ENCODE results near the gene NOBOX. TPM values are rescaled to one million over a fixed set of nuclear protein-coding genes. Genes with fewer than 3 reads are reported as not detected.
A peak's percentile ranks its signal among the peaks of the same experiment; 100 is the strongest.
"Not testable (repeated sequence)": the region's sequence is repeated elsewhere in the genome, so short reads cannot be mapped to it uniquely, and the experiment has no call there.

NOBOX gene
- total and polyA plus RNA-seq, 12 donors, result not detected

DNA sequence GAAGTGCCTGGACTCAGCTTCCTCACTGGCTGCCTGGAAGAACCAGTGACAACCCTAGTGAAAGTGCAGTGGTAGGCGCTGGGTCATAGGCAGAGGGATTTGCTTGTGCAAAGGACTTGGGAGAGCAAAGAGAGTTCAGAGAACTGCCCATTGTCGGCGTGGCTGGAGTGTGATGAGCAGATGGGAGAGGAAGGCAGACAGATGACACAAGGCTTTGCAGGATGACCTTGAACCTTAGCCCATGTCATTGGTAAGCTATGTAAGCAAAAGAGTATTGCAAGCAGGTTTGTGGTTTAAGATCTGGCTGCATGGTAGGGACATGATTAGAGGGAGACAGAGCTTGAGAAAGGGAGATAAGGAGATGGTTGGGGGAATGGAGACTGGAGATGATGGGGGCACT lies 35.3 kb upstream of the NOBOX start:
- Histone ChIP-seq H3K4me1 (no peaks in the 10 kb centered on the region), H3K9me3 (no peaks in the 10 kb centered on the region), H3K27ac (no peak overlapping the region), H3K4me3 (no peak overlapping the region), H3K27me3 (no peaks in the 10 kb centered on the region), H3K36me3 (no peaks in the 10 kb centered on the region)
- WGBS, 2 donors, result 87% methylated on average over 3 of the region's 3 CpGs
- intact Hi-C loops (cut with DNase I), result no loop called here
- DNase-seq, result no peak
- ATAC-seq, result no peak
- TF ChIP-seq, protein P1, sequence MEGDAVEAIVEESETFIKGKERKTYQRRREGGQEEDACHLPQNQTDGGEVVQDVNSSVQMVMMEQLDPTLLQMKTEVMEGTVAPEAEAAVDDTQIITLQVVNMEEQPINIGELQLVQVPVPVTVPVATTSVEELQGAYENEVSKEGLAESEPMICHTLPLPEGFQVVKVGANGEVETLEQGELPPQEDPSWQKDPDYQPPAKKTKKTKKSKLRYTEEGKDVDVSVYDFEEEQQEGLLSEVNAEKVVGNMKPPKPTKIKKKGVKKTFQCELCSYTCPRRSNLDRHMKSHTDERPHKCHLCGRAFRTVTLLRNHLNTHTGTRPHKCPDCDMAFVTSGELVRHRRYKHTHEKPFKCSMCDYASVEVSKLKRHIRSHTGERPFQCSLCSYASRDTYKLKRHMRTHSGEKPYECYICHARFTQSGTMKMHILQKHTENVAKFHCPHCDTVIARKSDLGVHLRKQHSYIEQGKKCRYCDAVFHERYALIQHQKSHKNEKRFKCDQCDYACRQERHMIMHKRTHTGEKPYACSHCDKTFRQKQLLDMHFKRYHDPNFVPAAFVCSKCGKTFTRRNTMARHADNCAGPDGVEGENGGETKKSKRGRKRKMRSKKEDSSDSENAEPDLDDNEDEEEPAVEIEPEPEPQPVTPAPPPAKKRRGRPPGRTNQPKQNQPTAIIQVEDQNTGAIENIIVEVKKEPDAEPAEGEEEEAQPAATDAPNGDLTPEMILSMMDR (IDR thresholded peaks at IDR 0.05), result no peak

DNA sequence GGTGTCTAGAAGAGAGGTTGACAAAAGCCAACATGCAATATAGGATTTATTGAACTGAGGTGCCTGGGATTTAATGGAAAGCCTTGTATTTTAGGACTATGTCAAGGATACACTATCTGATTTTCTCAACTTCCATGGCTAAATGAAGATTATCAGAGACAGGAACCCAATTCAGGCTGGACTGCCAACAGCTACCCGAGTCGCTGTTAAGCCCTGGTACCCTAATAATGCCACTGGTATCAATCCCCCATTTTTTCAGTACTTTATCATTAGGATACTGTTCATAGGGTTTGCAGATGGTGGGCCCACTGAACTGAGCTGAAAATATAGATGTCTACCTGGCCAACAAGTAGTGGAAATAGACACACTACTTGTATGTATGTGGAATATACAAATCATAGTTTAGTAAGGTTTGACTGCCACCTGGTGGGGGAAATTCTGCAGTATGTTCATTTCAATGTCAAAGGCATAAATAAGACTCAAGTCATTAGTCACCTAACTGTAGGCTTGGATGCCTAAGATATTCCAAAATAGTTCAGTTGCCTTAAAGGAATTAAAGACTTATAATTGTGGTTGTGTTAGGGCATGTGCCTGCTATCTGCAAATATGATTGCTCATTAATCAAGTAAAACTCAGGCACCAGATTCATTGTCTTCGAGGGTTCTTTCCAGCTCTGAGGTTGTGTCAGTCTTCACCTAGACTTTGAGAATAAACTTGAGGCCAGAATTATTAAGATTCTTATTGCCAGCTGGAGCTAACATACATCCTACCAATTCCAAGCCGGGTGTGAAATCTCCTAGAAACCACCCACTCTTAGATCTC lies 34.1 kb upstream of the NOBOX start:
- WGBS, 2 donors, result 79 to 80% methylated on average over 4 of the region's 4 CpGs
- DNase-seq, result peak in 1 of 2 donors; percentile 44

DNA sequence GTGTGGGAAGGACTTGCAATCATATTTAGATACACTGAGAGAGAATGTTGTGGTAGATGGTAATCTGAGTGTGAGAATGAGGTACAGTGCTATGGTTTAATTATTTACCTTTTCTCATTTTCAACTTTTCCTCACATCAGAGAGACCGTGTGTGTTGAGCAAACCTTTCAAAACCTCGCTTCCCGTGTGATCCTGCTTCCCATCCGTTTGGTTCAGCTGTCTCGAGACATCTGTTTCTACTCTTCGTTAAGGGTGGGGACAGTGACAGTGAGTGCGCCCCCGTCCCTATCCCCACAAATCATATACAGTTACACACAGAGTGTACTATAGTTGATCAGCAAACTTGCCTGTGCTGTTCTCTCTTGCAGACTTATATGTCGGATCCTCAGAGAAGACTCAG lies 33.0 kb upstream of the NOBOX start:
- TF ChIP-seq, protein P1 (IDR thresholded peaks at IDR 0.05), result no peak
- ATAC-seq, result no peak
- no peaks in the 10 kb centered on the region for H3K27me3 ChIP-seq
- no peak for DNase-seq
- no peaks in the 10 kb centered on the region for H3K4me1 ChIP-seq
- no peak overlapping the region for H3K4me3 ChIP-seq
- H3K36me3 ChIP-seq, result no peaks in the 10 kb centered on the region
- no peak overlapping the region for H3K27ac ChIP-seq
- intact Hi-C loops (cut with DNase I), result no loop called here
- H3K9me3 ChIP-seq, result no peaks in the 10 kb centered on the region
- 75 to 76% methylated on average over 9 of the region's 9 CpGs for WGBS, 2 donors

More for the DNA sequence above, 34.1 kb upstream of the NOBOX start:
- H3K4me3 ChIP-seq, result no peak overlapping the region
- no peak overlapping the region for H3K27ac ChIP-seq
- TF ChIP-seq, protein P1 (IDR thresholded peaks at IDR 0.05), result peak; percentile 16 to 69 (median 64)
- ATAC-seq, result peak in 2 of 8 donors; percentile 56 to 57
- intact Hi-C loops (cut with DNase I), result no loop called here
- H3K4me1 ChIP-seq, result no peaks in the 10 kb centered on the region
- no peaks in the 10 kb centered on the region for H3K27me3 ChIP-seq
- no peaks in the 10 kb centered on the region for H3K9me3 ChIP-seq
- H3K36me3 ChIP-seq, result no peaks in the 10 kb centered on the region

DNA sequence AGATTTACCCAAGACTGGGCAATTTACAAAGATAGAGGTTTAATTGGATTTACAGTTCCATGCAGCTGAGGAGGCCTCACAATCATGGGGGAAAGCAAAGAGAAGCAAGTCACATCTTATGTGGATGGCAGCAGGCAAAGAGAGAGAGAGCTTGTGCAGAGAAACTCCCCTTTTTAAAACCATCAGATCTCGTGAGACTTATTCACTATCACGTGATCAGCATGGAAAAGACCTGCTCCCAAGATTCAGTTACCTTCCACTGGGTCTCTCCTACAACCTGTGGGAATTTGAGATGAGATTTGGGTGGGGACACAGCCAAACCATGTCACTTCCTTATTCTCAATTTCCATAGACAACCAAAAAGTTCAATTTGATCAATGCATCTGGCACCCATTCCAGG lies 24.9 kb upstream of the NOBOX start:
- WGBS, 2 donors, result 62 to 77% methylated on average over 2 of the region's 2 CpGs

DNA sequence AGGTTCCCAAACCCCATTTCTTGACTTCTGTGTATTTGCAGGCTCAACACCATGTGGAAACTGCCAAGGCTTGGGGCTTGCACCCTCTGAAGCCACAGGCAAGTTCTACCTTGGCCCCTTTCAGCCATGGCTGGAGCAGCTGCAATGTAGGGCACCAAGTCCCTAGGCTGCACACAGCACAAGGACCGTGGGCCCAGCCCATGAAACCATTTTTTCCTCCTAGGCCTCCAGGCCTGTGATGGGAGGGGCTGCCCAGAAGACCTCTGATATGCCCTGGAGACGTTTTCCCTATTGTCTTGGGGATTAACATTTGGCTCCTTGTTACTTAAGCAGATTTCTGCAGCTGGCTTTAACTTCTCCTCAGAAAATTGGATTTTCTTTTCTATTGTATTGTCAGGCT lies 24.0 kb upstream of the NOBOX start:
- not testable (repeated sequence) for ATAC-seq
- WGBS, 2 donors, result 35 to 56% methylated on average over 2 of the region's 2 CpGs

More for the DNA sequence above, 24.9 kb upstream of the NOBOX start:
- intact Hi-C loops (cut with DNase I), result no loop called here
- no peaks in the 10 kb centered on the region for H3K27me3 ChIP-seq
- ATAC-seq, result no peak
- no peak overlapping the region for H3K27ac ChIP-seq
- no peaks in the 10 kb centered on the region for H3K4me1 ChIP-seq
- H3K4me3 ChIP-seq, result no peak overlapping the region
- no peak for DNase-seq
- peaks cover 0 to 37% (median 5%) of the 10 kb centered on the region in 11 donors for H3K9me3 ChIP-seq
- no peaks in the 10 kb centered on the region for H3K36me3 ChIP-seq
- TF ChIP-seq, protein P1 (IDR thresholded peaks at IDR 0.05), result no peak

DNA sequence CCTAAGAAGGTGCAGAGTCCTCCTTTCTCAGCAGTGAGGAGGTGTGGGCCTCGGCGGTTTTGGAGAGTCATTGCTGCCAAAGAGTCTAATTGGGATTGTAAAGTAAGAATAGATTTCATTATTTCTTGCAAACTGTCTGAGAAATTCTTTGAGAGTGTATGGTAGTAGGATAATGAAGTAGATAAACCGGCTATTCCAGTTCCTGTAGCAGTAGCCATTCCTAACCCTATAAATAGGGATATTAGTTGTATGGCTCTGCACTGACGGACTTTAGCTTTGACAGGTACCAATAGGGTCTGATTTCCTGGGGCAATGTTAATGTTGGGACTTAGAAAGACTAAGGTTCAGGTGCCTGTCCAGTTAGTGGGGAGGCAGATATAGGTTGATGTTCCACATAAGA lies 15.4 kb upstream of the NOBOX start:
- H3K4me3 ChIP-seq; H3K4me1 ChIP-seq; H3K27ac ChIP-seq; H3K36me3 ChIP-seq; DNase-seq; intact Hi-C loops (cut with DNase I); ATAC-seq; H3K27me3 ChIP-seq: not testable (repeated sequence)
- WGBS, 2 donors, result 89% methylated on average over 4 of the region's 4 CpGs
- peaks cover 0 to 13% (median 0%) of the 10 kb centered on the region in 11 donors for H3K9me3 ChIP-seq

More for the DNA sequence above, 24.0 kb upstream of the NOBOX start:
- H3K4me1 ChIP-seq; intact Hi-C loops (cut with DNase I); H3K27ac ChIP-seq; H3K4me3 ChIP-seq; H3K36me3 ChIP-seq; DNase-seq; H3K27me3 ChIP-seq: not testable (repeated sequence)
- H3K9me3 ChIP-seq, result peaks cover 0 to 37% (median 5%) of the 10 kb centered on the region in 11 donors

Measured in heart right ventricle (tissue), 16 donors.